ENCODE data around the gene NEUROD1.

GRCh38 chr2:181680937-181681811 is 857 bp upstream of the NEUROD1 start:
- no peak for TF ChIP-seq CTCF (IDR thresholded peaks at IDR 0.05)
- TF ChIP-seq POLR2A (IDR thresholded peaks at IDR 0.05): no peak
- TF ChIP-seq POLR2AphosphoS5 (IDR thresholded peaks at IDR 0.05): no peak

Data from prostate gland (tissue), 2 donors.